GM21619 (cell line): ENCODE results near the gene CUL4A.
A peak's percentile ranks its signal among the peaks of the same experiment; 100 is the strongest.

Experiments used
- ATAC-seq: cut with Tn5 transposase; IDR thresholded peaks from one replicate; pipeline ENCODE4 v1.9.1; 2021; ENCODE audit not compliant: unreplicated experiment

CUL4A gene

GRCh38 chr13:113179374-113180230, 29.8 kb upstream of the CUL4A start:
- ATAC-seq = no peak

- no peak for ATAC-seq
Measured at GRCh38 chr13:113182046-113182445, 27.4 kb upstream of the CUL4A start.

GRCh38 chr13:113183450-113184129, 25.8 kb upstream of the CUL4A start:
- ATAC-seq = no peak

GRCh38 chr13:113184568-113185440, 24.6 kb upstream of the CUL4A start:
- no peak for ATAC-seq

GRCh38 chr13:113186061-113186900, 23.1 kb upstream of the CUL4A start:
- ATAC-seq = peak; percentile 92

GRCh38 chr13:113187263-113187669, 22.1 kb upstream of the CUL4A start:
- no peak for ATAC-seq

GRCh38 chr13:113187883-113188665, 21.3 kb upstream of the CUL4A start:
- no peak for ATAC-seq

GRCh38 chr13:113190181-113190580, 19.2 kb upstream of the CUL4A start:
- ATAC-seq = no peak

GRCh38 chr13:113192279-113192678, 17.1 kb upstream of the CUL4A start:
- no peak for ATAC-seq

- ATAC-seq = no peak
Measured at GRCh38 chr13:113192902-113193301, 16.5 kb upstream of the CUL4A start.

- ATAC-seq = no peak
Measured at GRCh38 chr13:113195360-113195759, 14.1 kb upstream of the CUL4A start.

- no peak for ATAC-seq
Measured at GRCh38 chr13:113196970-113197737, 12.3 kb upstream of the CUL4A start.

GRCh38 chr13:113201815-113202214, 7.6 kb upstream of the CUL4A start:
- ATAC-seq = no peak

- no peak for ATAC-seq
Measured at GRCh38 chr13:113202912-113203311, 6.5 kb upstream of the CUL4A start.

- ATAC-seq = no peak
Measured at GRCh38 chr13:113203507-113204377, 5.7 kb upstream of the CUL4A start.

GRCh38 chr13:113204378-113204734, 5.1 kb upstream of the CUL4A start:
- no peak for ATAC-seq

- ATAC-seq = no peak
Measured at GRCh38 chr13:113205428-113205931, 3.9 kb upstream of the CUL4A start.

GRCh38 chr13:113207460-113207859, 2.0 kb upstream of the CUL4A start:
- no peak for ATAC-seq
